HepG2 (cell line): ENCODE measurements around the gene ROM1. TPM values are rescaled to one million over a fixed set of nuclear protein-coding genes. Genes with fewer than 3 reads are reported as not detected.

Experiments
- HMG20B ChIP-seq: conservative IDR thresholded peaks from 2 replicates; pipeline ENCODE4 v1.6.1; 2016; ENCODE audit warnings: missing genetic modification reagents, missing compliant biosample characterization
- NFE2L1 ChIP-seq: sonication (generic); formaldehyde crosslinking; IDR thresholded peaks from 2 replicates; pipeline ENCODE4 v1.4.0; 2020; ENCODE audit warnings: missing genetic modification reagents, mild to moderate bottlenecking, borderline replicate concordance
- SMAD1 ChIP-seq: sonication (generic); formaldehyde crosslinking; IDR thresholded peaks from 2 replicates; pipeline ENCODE4 v1.4.0; 2020; ENCODE audit warnings: missing genetic modification reagents, low read depth, mild to moderate bottlenecking, borderline replicate concordance
- TCF12 ChIP-seq, 2 experiments: fragments of 450-650 bp in 1 of 2; sonication (generic) in 1 of 2; formaldehyde crosslinking in 1 of 2; IDR thresholded peaks; 2 replicates each; pipeline versions ENCODE4 v1.6.1 to v1.8.0; 2017 to 2022; ENCODE audit warnings: antibody characterized with exemption in 1 of 2, mild to moderate bottlenecking in 1 of 2, missing genetic modification reagents in 1 of 2, moderate library complexity in 1 of 2
- ZBTB37 ChIP-seq: sonication (generic); formaldehyde crosslinking; IDR thresholded peaks from 2 replicates; pipeline ENCODE4 v1.4.0; 2020; ENCODE audit warnings: mild to moderate bottlenecking, missing genetic modification reagents
- ZBTB42 ChIP-seq: sonication (generic); formaldehyde crosslinking; IDR thresholded peaks from 2 replicates; pipeline ENCODE4 v1.5.0; 2020; ENCODE audit warnings: mild to moderate bottlenecking, missing genetic modification reagents
- ZFP91 ChIP-seq: sonication (generic); formaldehyde crosslinking; IDR thresholded peaks from 2 replicates; pipeline ENCODE4 v1.9.0; 2022; ENCODE audit warnings: missing genetic modification reagents, mild to moderate bottlenecking, borderline replicate concordance
- ZFYVE20 ChIP-seq: sonication (generic); formaldehyde crosslinking; IDR thresholded peaks from 2 replicates; pipeline ENCODE4 v1.8.0; 2023; ENCODE audit warnings: low read depth, mild to moderate bottlenecking, moderate library complexity, missing genetic modification reagents, borderline replicate concordance
- ZNF296 ChIP-seq: sonication (generic); formaldehyde crosslinking; conservative IDR thresholded peaks from 2 replicates; pipeline ENCODE4 v1.5.0; 2020; ENCODE audit warnings: mild to moderate bottlenecking, missing genetic modification reagents
- ZNF562 ChIP-seq: sonication (generic); formaldehyde crosslinking; IDR thresholded peaks from 2 replicates; pipeline ENCODE4 v1.8.0; 2022; ENCODE audit warnings: missing genetic modification reagents, borderline replicate concordance
- ZNF768 ChIP-seq: sonication (generic); formaldehyde crosslinking; IDR thresholded peaks from 2 replicates; pipeline ENCODE4 v1.4.0; 2020; ENCODE audit warnings: missing genetic modification reagents
- polyA plus RNA-seq, 8 experiments: library from polyadenylated mRNA; depleted of rRNA in 3 of 8; stranded (reverse) in 7 of 8; unstranded in 1 of 8; fragments of >200 nt; fragmentation: Illumina TruSeq in 4 of 8; extraction: Trizol in 4 of 8; gene quantifications; 2 replicates each; pipeline versions ENCODE4 v1.2.1 to v1.2.3, GENCODE V29; 2011 to 2016; ENCODE audit warnings: low read depth in 4 of 8, missing spikeins in 1 of 8, mixed read lengths in 1 of 8; ENCODE audit not compliant: insufficient read depth in 1 of 8
- total RNA-seq, 5 experiments: library from RNA; depleted of rRNA; stranded (reverse); fragments of >200 nt; fragmentation: Illumina TruSeq; extraction: Trizol; gene quantifications; 2 replicates each; pipeline ENCODE4 v1.2.3, GENCODE V29; 2016; ENCODE audit warnings: low read depth in 1 of 5

Gene ROM1
- total and polyA plus RNA-seq, 2 of the 13 experiments (the other 11 are each of a cell fraction or from before 2014, with no cell fraction given): 1.2 to 2.4 TPM

- TF ChIP-seq ZFP91 (CRISPR knock-in tag) (0 out of 2 replicates have a peak, but pooled peaks have one; percentile 13), NFE2L1 (CRISPR knock-in tag) (no peak), ZNF768 (peak; percentile 38; the same call in 1 of the 2 replicates), SMAD1 (CRISPR knock-in tag) (0 out of 2 replicates have a peak, but pooled peaks have one; percentile 42), ZBTB37 (no peak), ZFYVE20 (no peak), HMG20B (CRISPR knock-in tag) (no peak), ZNF296 (no peak), ZNF562 (CRISPR knock-in tag) (no peak), TCF12 (IDR thresholded peaks at IDR 0.05) (no peak), TCF12 (CRISPR knock-in tag; IDR thresholded peaks at IDR 0.05) (0 out of 2 replicates have a peak, but pooled peaks have one; percentile 22), ZBTB42 (CRISPR knock-in tag) (peak; percentile 6; the same call in 1 of the 2 replicates)
Observed at GRCh38 chr11:62610814-62611704, 2.0 kb upstream of the ROM1 start (continued).
